ENCODE data around the gene SERPINC1.
"Not testable (repeated sequence)": the region's sequence is repeated elsewhere in the genome, so short reads cannot be mapped to it uniquely, and the experiment has no call there.

Gene SERPINC1
- total RNA-seq: 0 to 0.29 (median 0.11) reads per million in 9 experiments

DNA sequence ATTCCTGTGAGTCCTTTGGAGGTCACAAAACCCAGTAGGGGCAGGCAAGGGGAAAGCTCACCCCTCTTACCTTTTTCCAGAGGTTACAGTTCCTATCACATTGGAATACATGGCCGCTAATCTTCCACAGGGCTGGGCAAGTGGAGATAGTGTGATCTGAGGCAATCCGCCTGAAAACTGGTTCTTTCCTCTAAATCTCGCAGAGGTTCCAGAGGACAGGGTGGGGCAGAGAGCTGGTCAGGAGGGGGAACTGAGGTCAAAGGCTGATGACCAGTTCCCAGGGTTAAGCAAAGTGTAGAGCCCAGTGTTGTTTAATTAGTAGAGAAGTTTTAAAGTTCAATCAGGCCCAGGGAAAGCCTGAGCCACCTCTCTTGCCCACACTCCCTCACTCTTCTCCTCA is at the start of gene SERPINC1:
SERPINC1 (minus strand) TSS at position 179 of the 400 bp plus-strand sequence; CDS start at position 111, 68 bp downstream.
- H3K4me1 Mint-ChIP-seq (ENCODE audit: low read depth in 2 of 2): no peaks in the 10 kb centered on the region
- peaks cover 3% of the 10 kb centered on the region for H3K36me3 Mint-ChIP-seq (ENCODE audit: insufficient read depth)
- H3K27me3 Mint-ChIP-seq: no peaks in the 10 kb centered on the region
- ATAC-seq (replicated peaks) (no peak), DNase-seq (no peak)
- H3K9me3 Mint-ChIP-seq: no peaks in the 10 kb centered on the region
- no peak within 1 kb of the TSS for H3K4me3 Mint-ChIP-seq
- no peak within 1 kb of the TSS for H3K27ac Mint-ChIP-seq

DNA sequence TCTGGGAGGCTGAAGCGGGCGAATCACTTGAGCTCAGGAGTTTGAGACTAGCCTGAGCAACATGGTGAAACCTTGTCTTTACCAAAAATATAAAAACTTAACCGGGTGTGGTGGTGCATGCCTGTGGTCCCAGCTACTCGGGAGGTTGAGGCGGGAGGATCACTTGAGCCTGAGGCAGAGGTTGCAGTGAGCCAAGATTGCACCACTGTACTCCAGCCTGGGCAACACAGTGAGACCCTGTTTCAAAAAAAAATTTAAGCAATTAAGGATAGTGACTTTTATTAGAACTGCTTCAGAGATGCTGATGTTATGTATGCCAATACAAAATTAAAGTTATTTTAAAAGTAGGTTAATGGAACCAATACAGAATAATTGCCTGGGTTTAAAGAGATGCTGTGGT is 48.8 kb upstream of the SERPINC1 start:
- H3K9me3 Mint-ChIP-seq; DNase-seq; H3K27ac Mint-ChIP-seq; H3K27me3 Mint-ChIP-seq; ATAC-seq (replicated peaks); H3K4me3 Mint-ChIP-seq; H3K4me1 Mint-ChIP-seq (ENCODE audit: low read depth in 2 of 2): not testable (repeated sequence)
- peaks cover 75% of the 10 kb centered on the region for H3K36me3 Mint-ChIP-seq (ENCODE audit: insufficient read depth)

DNA sequence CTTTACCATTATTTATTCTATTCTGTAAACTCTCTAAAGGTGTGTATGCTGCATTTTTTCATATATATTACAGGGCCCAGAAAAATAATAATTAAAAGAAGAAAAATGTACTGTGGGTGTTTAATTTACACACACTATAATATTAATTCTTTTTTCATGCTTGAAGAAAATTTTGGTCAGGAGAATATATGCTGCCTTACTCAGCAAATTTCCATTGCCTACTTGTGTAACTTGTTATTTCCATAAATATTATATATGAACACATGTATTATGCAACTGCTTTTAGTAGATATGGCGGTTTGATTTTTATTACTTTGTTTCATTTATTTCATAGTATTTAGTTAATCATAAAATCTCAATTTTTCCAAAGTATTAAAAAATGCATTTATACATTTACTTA is 46.4 kb upstream of the SERPINC1 start:
- ATAC-seq (replicated peaks) (no peak), DNase-seq (no peak)
- Mint-ChIP-seq H3K4me3 (no peak overlapping the region), H3K9me3 (no peaks in the 10 kb centered on the region), H3K4me1 (ENCODE audit: low read depth in 2 of 2) (peaks cover 0 to 4% of the 10 kb centered on the region in 2 donors), H3K36me3 (ENCODE audit: insufficient read depth) (peaks cover 83% of the 10 kb centered on the region), H3K27me3 (no peaks in the 10 kb centered on the region), H3K27ac (peak overlapping the region in 1 of 2 donors; percentile 27)

DNA sequence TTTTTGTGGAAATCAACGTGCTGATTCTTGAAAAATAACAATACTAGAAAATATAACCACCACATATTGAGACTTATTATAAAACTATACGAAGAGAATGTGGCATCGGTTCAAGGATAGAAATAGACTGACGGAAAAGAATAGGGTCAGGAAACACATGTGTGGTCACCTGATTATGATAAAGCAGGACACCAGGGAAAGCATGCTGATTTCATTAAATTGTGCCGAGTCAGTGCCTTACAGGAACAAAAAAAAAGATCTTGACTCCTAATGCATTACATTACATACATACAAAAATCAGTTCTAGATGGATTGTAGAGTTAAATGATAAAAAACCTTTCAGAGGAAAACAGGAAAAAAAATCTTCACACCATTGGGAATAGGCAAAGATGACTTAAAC is 43.5 kb upstream of the SERPINC1 start:
- Mint-ChIP-seq H3K9me3 (no peaks in the 10 kb centered on the region), H3K27ac (peak overlapping the region in 1 of 2 donors; percentile 31), H3K27me3 (no peaks in the 10 kb centered on the region), H3K36me3 (ENCODE audit: insufficient read depth) (peaks cover 89% of the 10 kb centered on the region), H3K4me3 (no peak overlapping the region), H3K4me1 (ENCODE audit: low read depth in 2 of 2) (peaks cover 0 to 4% of the 10 kb centered on the region in 2 donors)
- ATAC-seq (replicated peaks) (no peak), DNase-seq (no peak)

DNA sequence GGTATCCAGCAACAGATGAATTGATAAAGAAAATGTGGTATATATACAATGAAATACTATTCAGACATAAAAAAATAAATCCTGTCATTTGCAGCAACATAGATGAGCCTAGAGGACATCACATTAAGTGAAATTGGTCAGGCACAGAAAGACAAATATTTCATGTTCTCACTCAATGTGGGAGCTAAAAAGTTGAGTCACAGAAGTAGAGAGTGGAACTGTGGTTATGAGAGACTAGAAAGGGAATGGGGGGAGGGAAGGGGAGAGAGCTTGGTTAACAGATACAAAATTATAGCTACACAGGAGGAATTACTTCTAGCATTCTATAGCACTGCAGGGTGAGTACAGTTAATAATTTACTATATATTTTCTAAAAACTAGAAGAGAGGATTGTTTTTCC is 37.1 kb upstream of the SERPINC1 start:
- Mint-ChIP-seq H3K27ac (peak overlapping the region in 1 of 2 donors; percentile 79), H3K27me3 (no peaks in the 10 kb centered on the region), H3K36me3 (ENCODE audit: insufficient read depth) (peaks cover 96% of the 10 kb centered on the region), H3K4me1 (ENCODE audit: low read depth in 2 of 2) (peaks cover 0 to 10% of the 10 kb centered on the region in 2 donors), H3K4me3 (no peak overlapping the region), H3K9me3 (no peaks in the 10 kb centered on the region)
- DNase-seq (no peak), ATAC-seq (replicated peaks) (no peak)

DNA sequence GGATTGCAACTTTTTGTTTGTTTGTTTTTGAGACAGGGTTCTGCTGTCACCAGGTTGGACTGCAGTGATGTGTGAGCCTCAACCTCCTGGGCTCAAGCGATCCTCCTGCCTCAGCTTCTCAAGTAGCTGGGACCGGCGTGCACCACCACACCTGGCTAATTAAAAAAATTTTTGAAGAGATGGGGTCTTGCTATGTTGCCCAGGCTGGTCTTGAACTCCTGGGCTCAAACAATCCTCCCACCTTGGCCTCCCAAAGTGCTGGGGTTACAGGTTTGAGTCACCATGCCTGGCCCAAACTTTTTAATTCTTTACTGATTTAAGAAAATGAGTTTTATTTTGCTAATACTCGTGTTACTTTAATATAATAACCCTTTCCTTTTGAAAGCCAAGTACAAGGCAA is 31.5 kb upstream of the SERPINC1 start:
- Mint-ChIP-seq H3K36me3 (ENCODE audit: insufficient read depth) (peaks cover 89% of the 10 kb centered on the region), H3K27me3 (no peaks in the 10 kb centered on the region), H3K4me1 (ENCODE audit: low read depth in 2 of 2) (peaks cover 3 to 11% of the 10 kb centered on the region in 2 donors), H3K4me3 (no peak overlapping the region), H3K27ac (no peak overlapping the region), H3K9me3 (no peaks in the 10 kb centered on the region)
- no peak for ATAC-seq (replicated peaks)
- no peak for DNase-seq

DNA sequence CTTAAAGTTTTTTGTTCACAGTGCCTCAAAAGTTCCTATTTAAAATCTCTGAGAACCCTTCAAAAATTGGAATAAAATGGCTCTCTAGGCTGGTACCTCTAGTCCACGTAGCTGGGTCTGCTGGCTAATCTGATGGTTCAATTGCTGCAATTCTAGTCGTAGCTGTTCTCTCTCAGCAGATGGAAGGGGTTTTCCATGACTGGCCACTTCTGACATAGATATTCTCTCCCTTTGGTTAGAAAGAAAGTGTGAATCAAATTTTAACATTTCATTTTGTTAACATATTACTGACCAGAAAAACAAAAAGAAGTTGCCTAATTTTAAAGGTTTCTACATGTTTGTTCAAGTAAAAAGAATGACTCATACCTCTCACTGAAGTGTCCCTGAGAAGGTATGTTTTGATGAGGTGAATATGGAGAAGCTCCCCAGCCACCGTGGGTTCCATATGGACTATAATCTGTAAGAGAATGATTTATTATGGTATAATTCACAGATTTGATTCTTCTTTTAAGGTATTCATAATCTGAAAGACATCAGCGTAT is 29.3 kb upstream of the SERPINC1 start:
- DNase-seq (no peak), ATAC-seq (replicated peaks) (no peak)
- no peaks in the 10 kb centered on the region for H3K9me3 Mint-ChIP-seq
- no peaks in the 10 kb centered on the region for H3K27me3 Mint-ChIP-seq
- no peak overlapping the region for H3K4me3 Mint-ChIP-seq
- H3K4me1 Mint-ChIP-seq (ENCODE audit: low read depth in 2 of 2): peaks cover 5% of the 10 kb centered on the region in 2 donors
- peaks cover 88% of the 10 kb centered on the region for H3K36me3 Mint-ChIP-seq (ENCODE audit: insufficient read depth)
- peak overlapping the region in 1 of 2 donors; percentile 58 for H3K27ac Mint-ChIP-seq

DNA sequence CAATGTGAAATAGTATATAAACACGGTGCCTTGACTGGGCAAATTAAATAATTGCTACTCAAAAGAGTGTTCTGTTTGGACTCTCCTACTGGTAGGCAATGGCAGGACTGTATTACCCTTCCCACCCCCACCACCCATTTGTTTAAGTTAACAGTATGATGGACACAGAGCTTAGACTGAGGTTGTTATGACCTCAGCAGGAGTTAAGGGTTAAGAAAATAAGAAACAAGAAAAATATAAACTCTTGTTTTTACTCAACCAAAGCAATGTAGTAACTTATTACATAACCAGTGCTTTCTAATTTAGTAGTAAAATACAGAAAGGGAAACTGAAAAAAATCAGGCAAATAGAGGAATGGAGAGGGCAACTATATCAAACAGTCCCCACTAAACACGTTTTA is 19.9 kb upstream of the SERPINC1 start:
- H3K27ac Mint-ChIP-seq: no peak overlapping the region
- H3K9me3 Mint-ChIP-seq: no peaks in the 10 kb centered on the region
- peaks cover 67% of the 10 kb centered on the region for H3K36me3 Mint-ChIP-seq (ENCODE audit: insufficient read depth)
- no peaks in the 10 kb centered on the region for H3K4me1 Mint-ChIP-seq (ENCODE audit: low read depth in 2 of 2)
- no peak for ATAC-seq (replicated peaks)
- no peaks in the 10 kb centered on the region for H3K27me3 Mint-ChIP-seq
- no peak overlapping the region for H3K4me3 Mint-ChIP-seq
- DNase-seq: no peak

DNA sequence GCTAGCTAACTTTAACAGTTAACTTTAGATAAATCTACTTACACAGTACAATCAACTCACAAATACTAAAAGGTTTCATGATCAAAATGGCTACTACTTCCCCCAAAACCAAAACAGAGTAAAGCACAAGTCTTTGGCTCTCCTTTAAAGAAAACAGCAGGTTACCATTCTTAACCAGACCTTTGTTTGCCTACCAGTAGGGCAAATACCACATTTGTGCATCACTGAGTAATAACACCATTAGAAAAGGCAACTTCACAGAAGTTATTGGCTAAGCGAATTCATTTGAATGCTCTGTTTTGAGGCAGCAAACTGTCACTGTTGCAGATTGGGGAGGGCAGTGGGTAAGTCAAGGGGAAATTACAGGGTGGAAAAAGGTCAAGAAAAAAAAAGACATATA is 17.3 kb upstream of the SERPINC1 start:
- H3K4me3 Mint-ChIP-seq: no peak overlapping the region
- ATAC-seq (replicated peaks) (no peak), DNase-seq (no peak)
- peaks cover 44% of the 10 kb centered on the region for H3K36me3 Mint-ChIP-seq (ENCODE audit: insufficient read depth)
- no peaks in the 10 kb centered on the region for H3K4me1 Mint-ChIP-seq (ENCODE audit: low read depth in 2 of 2)
- no peaks in the 10 kb centered on the region for H3K9me3 Mint-ChIP-seq
- no peaks in the 10 kb centered on the region for H3K27me3 Mint-ChIP-seq
- peak overlapping the region in 1 of 2 donors; percentile 76 for H3K27ac Mint-ChIP-seq

DNA sequence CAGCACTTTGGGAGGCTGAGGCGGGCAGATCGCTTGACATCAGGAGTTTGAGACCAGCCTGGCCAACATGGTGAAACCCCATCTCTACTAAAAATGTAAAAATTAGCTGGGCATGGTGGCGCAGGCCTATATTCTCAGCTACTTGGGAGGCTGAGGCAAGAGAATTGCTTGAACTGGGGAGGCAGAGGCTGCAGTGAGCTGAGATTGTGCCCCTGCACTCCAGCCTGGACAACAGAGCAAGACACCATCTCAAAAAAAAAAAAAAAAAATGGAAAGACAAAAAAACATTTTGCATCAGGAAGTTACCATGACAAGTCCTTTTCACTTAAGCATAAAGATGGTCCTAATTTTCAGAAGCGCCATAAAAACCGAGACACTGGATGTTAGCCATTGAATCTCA is 13.4 kb upstream of the SERPINC1 start:
- H3K4me1 Mint-ChIP-seq (ENCODE audit: low read depth in 2 of 2); H3K4me3 Mint-ChIP-seq; ATAC-seq (replicated peaks); H3K36me3 Mint-ChIP-seq (ENCODE audit: insufficient read depth); H3K27me3 Mint-ChIP-seq; DNase-seq; H3K9me3 Mint-ChIP-seq: not testable (repeated sequence)
- peak overlapping the region in 1 of 2 donors; percentile 32 for H3K27ac Mint-ChIP-seq

DNA sequence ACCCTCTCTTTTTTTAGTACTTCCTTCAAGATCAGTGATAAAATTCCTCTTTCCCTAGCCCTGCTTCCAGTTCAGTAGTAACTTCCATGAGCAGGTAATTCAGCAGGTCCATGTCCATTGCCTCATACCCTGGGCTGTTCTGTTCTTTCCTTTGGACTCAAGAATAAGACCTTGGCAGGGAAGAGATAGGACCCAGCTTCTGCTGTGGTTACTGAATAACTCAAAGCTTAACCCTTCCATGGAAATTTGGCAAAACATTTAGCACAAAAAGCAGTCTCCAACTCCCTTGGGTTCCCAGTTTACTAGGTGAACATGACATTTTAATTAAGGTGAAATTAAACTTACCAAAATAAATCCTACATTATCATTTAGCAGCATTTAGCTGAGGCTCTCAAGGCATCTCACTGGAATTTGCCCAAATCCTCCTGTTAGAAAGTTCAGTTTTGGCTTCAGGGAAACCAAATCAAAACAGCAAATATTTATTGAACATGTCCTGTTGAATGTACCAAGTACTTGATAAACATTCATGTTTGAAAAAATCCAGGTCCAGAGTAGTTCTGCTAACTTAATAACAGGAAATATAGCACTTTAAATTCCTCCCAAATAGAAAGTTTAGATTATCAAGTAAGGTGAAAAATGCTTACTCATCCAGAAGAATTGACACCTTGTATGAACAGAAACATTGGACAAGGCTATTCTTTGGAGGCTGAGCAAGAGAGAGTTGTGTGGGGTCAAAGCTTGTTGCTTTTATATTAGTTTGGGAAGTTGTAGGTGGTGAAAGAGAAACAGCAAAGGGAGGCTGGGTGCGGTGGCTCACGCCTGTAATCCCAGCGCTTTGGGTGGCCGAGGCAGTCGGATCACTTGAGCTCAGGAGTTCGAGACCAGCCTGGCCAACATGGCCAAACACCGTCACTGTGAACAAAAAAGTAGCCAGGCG is 8.4 kb upstream of the SERPINC1 start:
- no peak for DNase-seq
- Mint-ChIP-seq H3K4me1 (ENCODE audit: low read depth in 2 of 2) (peaks cover 2 to 3% of the 10 kb centered on the region in 2 donors), H3K36me3 (ENCODE audit: insufficient read depth) (no peaks in the 10 kb centered on the region), H3K4me3 (no peak overlapping the region), H3K27me3 (no peaks in the 10 kb centered on the region), H3K9me3 (no peaks in the 10 kb centered on the region), H3K27ac (peak overlapping the region in 1 of 2 donors; percentile 35)
- no peak for ATAC-seq (replicated peaks)

DNA sequence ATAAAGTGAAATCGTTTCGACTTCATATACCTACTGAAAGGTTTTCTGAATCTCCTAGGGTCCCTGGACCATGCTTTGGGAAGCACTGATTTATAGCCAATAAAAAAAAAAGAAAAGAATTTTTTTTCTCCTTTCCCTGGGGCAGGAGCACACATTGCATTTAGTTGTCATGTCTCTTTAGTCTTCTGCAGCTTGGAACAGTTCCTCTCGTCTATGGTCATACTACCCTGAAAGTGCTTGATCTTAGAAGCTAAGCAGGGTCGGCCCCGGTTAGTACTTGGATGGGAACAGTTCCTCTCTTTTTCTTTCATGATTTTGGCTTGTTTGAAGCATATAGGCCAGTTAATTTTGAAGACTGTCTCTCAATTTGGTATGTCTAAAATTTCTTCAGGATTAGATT is 3.7 kb upstream of the SERPINC1 start:
- DNase-seq: no peak
- no peak overlapping the region for H3K27ac Mint-ChIP-seq
- peaks cover 0 to 2% of the 10 kb centered on the region in 2 donors for H3K4me1 Mint-ChIP-seq (ENCODE audit: low read depth in 2 of 2)
- peaks cover 3% of the 10 kb centered on the region for H3K36me3 Mint-ChIP-seq (ENCODE audit: insufficient read depth)
- no peak overlapping the region for H3K4me3 Mint-ChIP-seq
- no peaks in the 10 kb centered on the region for H3K9me3 Mint-ChIP-seq
- no peaks in the 10 kb centered on the region for H3K27me3 Mint-ChIP-seq
- ATAC-seq (replicated peaks): no peak

DNA sequence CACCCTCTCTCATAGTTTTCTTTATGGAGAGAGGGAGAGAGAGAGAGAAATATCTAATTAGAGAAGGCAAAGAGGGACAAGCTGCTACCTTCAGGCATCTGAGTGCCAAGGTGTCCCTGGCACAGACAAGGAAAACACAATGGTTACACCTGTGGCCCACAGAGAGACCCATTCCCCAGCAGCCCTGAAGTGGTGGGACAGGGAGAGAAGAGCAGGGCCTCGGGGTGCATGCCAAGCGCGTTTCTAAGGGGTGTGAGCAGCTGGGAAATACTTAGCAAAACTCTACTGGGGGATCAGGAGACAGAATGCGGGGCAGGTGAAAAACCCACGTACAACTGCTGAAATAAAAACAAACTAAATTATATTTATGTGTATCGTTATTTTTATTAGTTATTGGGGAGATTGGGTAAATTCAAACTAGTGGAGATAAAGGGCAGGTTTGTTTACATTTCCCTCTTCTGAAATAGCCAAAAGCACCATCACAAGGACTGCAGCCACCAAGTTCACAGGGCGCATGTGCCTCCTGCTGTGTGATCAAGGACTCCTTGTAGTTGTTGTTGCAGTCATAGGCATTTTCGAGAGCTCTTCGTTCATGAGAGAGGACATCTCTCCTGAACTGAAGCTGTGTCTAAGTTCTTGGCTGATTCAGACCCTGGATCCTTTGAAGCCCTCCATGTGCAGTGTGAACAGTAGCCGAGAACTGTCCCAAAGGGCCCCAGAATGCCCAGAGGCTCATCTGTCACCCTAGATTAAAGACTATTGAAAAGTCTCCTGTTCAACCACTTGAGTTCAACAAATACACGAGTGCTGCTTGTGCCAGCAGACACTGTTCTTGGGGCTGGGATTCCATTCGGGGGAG is 737 bp upstream of the SERPINC1 start:
- Mint-ChIP-seq H3K9me3 (no peaks in the 10 kb centered on the region), H3K27me3 (no peaks in the 10 kb centered on the region), H3K4me1 (ENCODE audit: low read depth in 2 of 2) (no peaks in the 10 kb centered on the region), H3K4me3 (no peak overlapping the region), H3K27ac (no peak overlapping the region), H3K36me3 (ENCODE audit: insufficient read depth) (peaks cover 3% of the 10 kb centered on the region)
- ATAC-seq (replicated peaks) (no peak), DNase-seq (no peak)

Data from effector memory CD8-positive, alpha-beta T cell (primary cell).